ENCODE results near the gene WWOX.

The WWOX gene

GRCh38 chr16:78970650-78971049 is 871.2 kb downstream of the WWOX start:
- CTCF ChIA-PET: interaction anchor here (0.7 to 1.4 kb wide), 3 partner anchors 11 to 21 kb away, joined by 3 read pairs; no protein-coding TSS in a partner anchor
- POLR2A ChIA-PET: no interaction called here
- TF ChIP-seq, protein P1, sequence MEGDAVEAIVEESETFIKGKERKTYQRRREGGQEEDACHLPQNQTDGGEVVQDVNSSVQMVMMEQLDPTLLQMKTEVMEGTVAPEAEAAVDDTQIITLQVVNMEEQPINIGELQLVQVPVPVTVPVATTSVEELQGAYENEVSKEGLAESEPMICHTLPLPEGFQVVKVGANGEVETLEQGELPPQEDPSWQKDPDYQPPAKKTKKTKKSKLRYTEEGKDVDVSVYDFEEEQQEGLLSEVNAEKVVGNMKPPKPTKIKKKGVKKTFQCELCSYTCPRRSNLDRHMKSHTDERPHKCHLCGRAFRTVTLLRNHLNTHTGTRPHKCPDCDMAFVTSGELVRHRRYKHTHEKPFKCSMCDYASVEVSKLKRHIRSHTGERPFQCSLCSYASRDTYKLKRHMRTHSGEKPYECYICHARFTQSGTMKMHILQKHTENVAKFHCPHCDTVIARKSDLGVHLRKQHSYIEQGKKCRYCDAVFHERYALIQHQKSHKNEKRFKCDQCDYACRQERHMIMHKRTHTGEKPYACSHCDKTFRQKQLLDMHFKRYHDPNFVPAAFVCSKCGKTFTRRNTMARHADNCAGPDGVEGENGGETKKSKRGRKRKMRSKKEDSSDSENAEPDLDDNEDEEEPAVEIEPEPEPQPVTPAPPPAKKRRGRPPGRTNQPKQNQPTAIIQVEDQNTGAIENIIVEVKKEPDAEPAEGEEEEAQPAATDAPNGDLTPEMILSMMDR (IDR thresholded peaks at IDR 0.05; ENCODE audit: control extremely low read depth, extremely low read depth, low read depth, missing control alignments): no peak
- no peak for DNase-seq (ENCODE audit: extremely low spot score)

DNA sequence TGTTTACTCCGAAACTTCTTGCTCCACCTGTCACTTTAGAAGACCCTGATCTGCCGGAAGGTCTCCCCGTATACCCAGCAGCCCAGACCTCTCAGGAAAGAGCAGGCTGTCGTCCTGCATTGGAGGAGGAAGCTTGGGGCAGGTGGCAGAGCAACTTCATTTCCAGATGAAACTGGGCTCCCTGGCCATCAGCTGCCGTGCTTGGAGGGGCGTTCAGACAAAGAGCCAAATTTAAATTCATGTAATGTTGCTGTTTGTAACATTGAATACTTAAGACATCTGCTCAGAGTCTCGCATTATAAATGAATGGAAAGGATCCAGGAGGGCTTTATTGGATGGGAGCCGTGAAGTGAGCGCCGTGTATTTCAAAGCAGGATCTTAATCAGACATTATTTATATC is 872.6 kb downstream of the WWOX start:
- POLR2A ChIA-PET: no interaction called here
- TF ChIP-seq, protein P1 (IDR thresholded peaks at IDR 0.05; ENCODE audit: control extremely low read depth, extremely low read depth, low read depth, missing control alignments): no peak
- CTCF ChIA-PET: no interaction called here
- no peak for DNase-seq (ENCODE audit: extremely low spot score)

DNA sequence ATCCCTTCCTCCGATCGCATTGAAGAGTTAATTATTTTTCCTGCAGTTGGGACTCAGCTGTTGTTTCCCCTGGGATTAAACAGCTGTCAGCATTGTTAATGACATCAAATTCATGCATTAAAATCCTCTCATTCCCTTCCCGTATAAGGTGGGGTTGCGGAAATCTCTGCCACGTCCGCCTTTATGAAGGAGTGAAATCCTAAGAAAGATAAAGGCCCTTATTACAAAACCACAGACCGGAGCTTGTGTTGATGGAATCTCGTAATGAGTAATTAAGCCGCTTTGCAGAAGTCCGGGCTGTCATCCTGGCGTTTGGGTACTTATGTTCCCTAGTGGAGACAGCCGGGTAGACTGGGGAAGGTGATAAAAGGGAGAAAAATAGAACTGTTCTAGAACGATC is 873.5 kb downstream of the WWOX start:
- POLR2A ChIA-PET: no interaction called here
- TF ChIP-seq, protein P1 (IDR thresholded peaks at IDR 0.05; ENCODE audit: control extremely low read depth, extremely low read depth, low read depth, missing control alignments): no peak
- no peak for DNase-seq (ENCODE audit: extremely low spot score)
- CTCF ChIA-PET: no interaction called here

- POLR2A ChIA-PET: no interaction called here
- CTCF ChIA-PET: interaction anchor here (0.8 kb wide), 1 partner anchor 14 kb away, joined by 3 read pairs; no protein-coding TSS in a partner anchor
- DNase-seq (ENCODE audit: extremely low spot score): no peak
- TF ChIP-seq, protein P1 (IDR thresholded peaks at IDR 0.05; ENCODE audit: control extremely low read depth, extremely low read depth, low read depth, missing control alignments): no peak
Observed at GRCh38 chr16:78976212-78976611, 876.8 kb downstream of the WWOX start.

- TF ChIP-seq, protein P1 (IDR thresholded peaks at IDR 0.05; ENCODE audit: control extremely low read depth, extremely low read depth, low read depth, missing control alignments): no peak
- POLR2A ChIA-PET: no interaction called here
- CTCF ChIA-PET: no interaction called here
- no peak for DNase-seq (ENCODE audit: extremely low spot score)
Observed at GRCh38 chr16:78980825-78981224, 881.4 kb downstream of the WWOX start.

DNA sequence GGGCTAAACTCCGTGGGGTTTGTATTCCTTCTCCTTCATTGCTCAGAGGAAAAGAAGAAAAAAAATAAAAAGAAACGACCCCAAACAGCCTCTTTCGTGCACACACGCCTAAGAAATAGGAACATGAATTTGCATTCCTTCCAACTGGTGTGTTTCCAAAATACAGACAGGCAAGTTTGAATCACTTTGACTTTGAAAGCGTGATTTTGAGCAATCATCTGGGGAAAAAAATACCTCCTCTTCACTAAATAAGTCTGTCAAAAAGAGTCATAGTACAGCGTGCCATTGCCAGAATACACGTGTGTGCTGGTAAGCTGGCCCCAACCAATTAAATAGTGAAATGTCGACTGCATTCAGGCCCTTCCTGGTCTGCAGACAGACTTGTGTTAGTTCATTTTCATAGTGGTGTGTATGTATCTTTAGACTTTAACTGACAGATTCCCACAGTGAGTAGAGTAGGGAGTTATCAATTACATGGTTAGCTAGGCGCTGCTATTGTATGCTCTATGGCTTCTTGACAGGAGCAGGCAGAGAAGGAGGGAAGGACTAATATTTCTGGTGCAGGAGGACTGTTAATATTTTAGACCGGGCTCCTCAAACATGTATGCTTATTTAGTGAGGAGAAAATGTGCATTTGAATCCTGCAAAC is 882.8 kb downstream of the WWOX start:
- TF ChIP-seq, protein P1 (IDR thresholded peaks at IDR 0.05; ENCODE audit: control extremely low read depth, extremely low read depth, low read depth, missing control alignments): no peak
- no peak for DNase-seq (ENCODE audit: extremely low spot score)
- ChIA-PET CTCF (interaction anchor here (1.2 kb wide), 1 partner anchor 12 kb away, joined by 3 read pairs; no protein-coding TSS in a partner anchor), POLR2A (no interaction called here)
